MM.1S (cell line): ENCODE data around the gene KRTAP1-1.

Experiments
- DNase-seq: peaks from one replicate; pipeline ENCODE4 v3.0.0-alpha.2; 2015
- H2AFZ ChIP-seq: fragments of 300-600 bp; sonication (generic); 2 replicates; pipeline ENCODE4 v1.6.0; 2016; ENCODE audit warnings: antibody characterized with exemption, low read length
- H3F3A ChIP-seq: fragments of 300-600 bp; sonication (generic); 2 replicates; pipeline ENCODE4 v1.6.1; 2016; ENCODE audit warnings: mild to moderate bottlenecking, antibody characterized with exemption, low read length, moderate library complexity, mixed read lengths; ENCODE audit not compliant: insufficient read depth
- H3K27ac ChIP-seq: fragments of 300-600 bp; sonication (generic); 2 replicates; pipeline ENCODE4 v1.5.1; 2016; ENCODE audit warnings: mild to moderate bottlenecking, low read length
- H3K27me3 ChIP-seq: fragments of 300-600 bp; sonication (generic); replicated peaks from 2 replicates; pipeline ENCODE4 v1.6.0; 2016; ENCODE audit warnings: low read length; ENCODE audit not compliant: insufficient read depth
- H3K36me3 ChIP-seq: fragments of 300-600 bp; sonication (generic); replicated peaks from 2 replicates; pipeline ENCODE4 v1.6.1; 2016; ENCODE audit warnings: mild to moderate bottlenecking, low read length, mixed read lengths; ENCODE audit not compliant: insufficient read depth
- H3K4me1 ChIP-seq: fragments of 300-600 bp; sonication (generic); 2 replicates; pipeline ENCODE4 v1.6.1; 2016; ENCODE audit warnings: low read length, mixed read lengths
- H3K4me2 ChIP-seq: fragments of 300-600 bp; sonication (generic); 2 replicates; pipeline ENCODE4 v1.6.0; 2016; ENCODE audit warnings: low read depth, low read length
- H3K4me3 ChIP-seq: fragments of 300-600 bp; sonication (generic); 2 replicates; pipeline ENCODE4 v1.5.1; 2016; ENCODE audit warnings: low read length, mixed read lengths
- H3K79me2 ChIP-seq: fragments of 300-600 bp; sonication (generic); 2 replicates; pipeline ENCODE4 v1.6.1; 2016; ENCODE audit warnings: mixed run types, low read length, mixed read lengths
- H3K9ac ChIP-seq: fragments of 300-600 bp; sonication (generic); 2 replicates; pipeline ENCODE4 v1.6.1; 2016; ENCODE audit warnings: low read length, mixed read lengths
- H3K9me2 ChIP-seq: fragments of 300-600 bp; sonication (generic); replicated peaks from 2 replicates; pipeline ENCODE4 v1.6.1; 2016; ENCODE audit warnings: mild to moderate bottlenecking, low read length, mixed read lengths; ENCODE audit not compliant: insufficient read depth
- H3K9me3 ChIP-seq: fragments of 300-600 bp; sonication (generic); replicated peaks from 2 replicates; pipeline ENCODE4 v1.6.1; 2016; ENCODE audit warnings: mild to moderate bottlenecking, low read length, mixed read lengths; ENCODE audit not compliant: insufficient read depth
- H4K20me1 ChIP-seq: fragments of 300-600 bp; sonication (generic); 2 replicates; pipeline ENCODE4 v1.6.1; 2016; ENCODE audit warnings: mild to moderate bottlenecking, low read length, moderate library complexity, mixed read lengths; ENCODE audit not compliant: insufficient read depth
- EZH2 ChIP-seq: fragments of 300-600 bp; sonication (generic); optimal IDR thresholded peaks from 2 replicates; pipeline ENCODE3; 2017; ENCODE audit warnings: low read depth, mild to moderate bottlenecking, antibody characterized with exemption, low read length, mixed read lengths
- EZH2phosphoT487 ChIP-seq: fragments of 300-600 bp; sonication (generic); IDR thresholded peaks from 2 replicates; pipeline ENCODE4 v1.6.1; 2018; ENCODE audit warnings: antibody characterized with exemption, low read length
- TF ChIP-seq, protein P1 (sequence below): fragments of 300-600 bp; sonication (generic); IDR thresholded peaks from 2 replicates; pipeline ENCODE4 v1.5.1; 2016; ENCODE audit warnings: antibody characterized with exemption, low read length, mixed read lengths

The KRTAP1-1 gene

GRCh38 chr17:41076788-41077187 is 35.5 kb upstream of the KRTAP1-1 start:
- Histone ChIP-seq H3K9ac (no peak overlapping the region), H3K27ac (no peak overlapping the region), H3F3A (no peaks in the 10 kb centered on the region), H3K79me2 (no peaks in the 10 kb centered on the region), H3K4me3 (no peak overlapping the region), H3K27me3 (no peaks in the 10 kb centered on the region), H2AFZ (no peak overlapping the region), H3K4me1 (no peaks in the 10 kb centered on the region), H4K20me1 (no peaks in the 10 kb centered on the region), H3K9me3 (no peaks in the 10 kb centered on the region), H3K4me2 (no peak overlapping the region), H3K9me2 (no peaks in the 10 kb centered on the region), H3K36me3 (no peaks in the 10 kb centered on the region)
- TF ChIP-seq, protein P1, sequence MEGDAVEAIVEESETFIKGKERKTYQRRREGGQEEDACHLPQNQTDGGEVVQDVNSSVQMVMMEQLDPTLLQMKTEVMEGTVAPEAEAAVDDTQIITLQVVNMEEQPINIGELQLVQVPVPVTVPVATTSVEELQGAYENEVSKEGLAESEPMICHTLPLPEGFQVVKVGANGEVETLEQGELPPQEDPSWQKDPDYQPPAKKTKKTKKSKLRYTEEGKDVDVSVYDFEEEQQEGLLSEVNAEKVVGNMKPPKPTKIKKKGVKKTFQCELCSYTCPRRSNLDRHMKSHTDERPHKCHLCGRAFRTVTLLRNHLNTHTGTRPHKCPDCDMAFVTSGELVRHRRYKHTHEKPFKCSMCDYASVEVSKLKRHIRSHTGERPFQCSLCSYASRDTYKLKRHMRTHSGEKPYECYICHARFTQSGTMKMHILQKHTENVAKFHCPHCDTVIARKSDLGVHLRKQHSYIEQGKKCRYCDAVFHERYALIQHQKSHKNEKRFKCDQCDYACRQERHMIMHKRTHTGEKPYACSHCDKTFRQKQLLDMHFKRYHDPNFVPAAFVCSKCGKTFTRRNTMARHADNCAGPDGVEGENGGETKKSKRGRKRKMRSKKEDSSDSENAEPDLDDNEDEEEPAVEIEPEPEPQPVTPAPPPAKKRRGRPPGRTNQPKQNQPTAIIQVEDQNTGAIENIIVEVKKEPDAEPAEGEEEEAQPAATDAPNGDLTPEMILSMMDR, result no peak
- no peak for TF ChIP-seq EZH2phosphoT487
- TF ChIP-seq EZH2, result no peak
- no peak for DNase-seq

DNA sequence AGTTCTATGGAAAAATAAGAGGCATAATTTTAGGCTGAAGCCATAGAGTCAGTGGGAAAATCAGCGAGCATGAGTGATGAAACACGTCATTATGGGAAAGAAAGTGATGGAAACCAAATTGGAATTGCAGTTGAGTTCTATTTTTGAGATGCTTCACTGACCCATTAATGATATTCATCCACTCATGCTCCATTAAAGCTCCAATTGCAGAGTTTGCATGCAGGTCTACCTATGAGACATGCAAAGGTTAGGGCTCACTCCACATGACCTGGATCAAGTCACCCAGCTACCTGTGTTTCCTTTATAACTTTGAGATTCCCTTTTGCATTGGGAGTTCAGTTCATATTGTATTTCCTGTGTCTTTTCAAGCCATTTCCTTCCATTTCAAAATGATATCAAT is 32.4 kb upstream of the KRTAP1-1 start:
- Histone ChIP-seq H3K79me2 (no peaks in the 10 kb centered on the region), H3K4me3 (no peak overlapping the region), H3K9me2 (no peaks in the 10 kb centered on the region), H3K4me1 (no peaks in the 10 kb centered on the region), H3K27me3 (no peaks in the 10 kb centered on the region), H4K20me1 (no peaks in the 10 kb centered on the region), H3K27ac (no peak overlapping the region), H3F3A (no peaks in the 10 kb centered on the region), H2AFZ (no peak overlapping the region), H3K4me2 (no peak overlapping the region), H3K36me3 (no peaks in the 10 kb centered on the region), H3K9ac (no peak overlapping the region), H3K9me3 (no peaks in the 10 kb centered on the region)
- DNase-seq, result no peak
- no peak for TF ChIP-seq EZH2
- no peak for TF ChIP-seq EZH2phosphoT487
- TF ChIP-seq, protein P1, result no peak

DNA sequence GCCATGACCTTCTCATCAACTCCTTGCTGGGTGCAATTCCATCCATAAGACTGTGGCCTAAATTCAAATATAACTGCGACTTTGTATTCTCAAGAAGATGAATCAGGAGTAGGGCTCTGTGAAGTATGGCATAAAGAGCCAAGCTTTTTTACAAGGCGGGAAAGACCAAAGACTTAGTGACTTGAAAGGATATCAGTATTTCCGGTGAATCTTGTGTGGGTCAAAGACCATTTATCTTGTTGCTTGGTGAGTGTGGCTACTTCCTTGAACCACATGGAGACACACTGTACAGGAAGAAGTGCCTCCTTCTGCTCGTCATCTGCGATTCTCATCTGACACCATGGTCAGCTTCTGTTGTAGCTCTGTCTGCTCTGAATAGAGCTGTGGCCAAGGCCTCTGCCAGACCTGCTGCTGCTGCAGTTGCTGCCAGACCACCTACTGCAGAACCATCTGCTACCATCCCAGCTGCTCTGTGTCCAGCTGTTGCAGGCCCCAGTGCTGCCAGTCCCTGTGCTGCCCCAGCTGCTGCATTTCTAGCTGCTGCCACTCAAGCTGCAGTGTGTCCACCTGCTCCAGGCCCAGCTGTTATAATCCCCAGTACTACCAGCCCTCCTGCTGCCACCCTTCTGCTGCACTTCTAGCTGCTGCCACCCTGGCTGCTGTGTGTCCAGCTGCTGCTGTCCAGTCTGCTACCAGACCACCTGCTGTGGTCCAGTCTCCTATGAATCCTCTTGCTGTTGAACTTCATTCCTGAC is 30.5 kb upstream of the KRTAP1-1 start:
- H3K27ac ChIP-seq, result no peak overlapping the region
- no peaks in the 10 kb centered on the region for H3K9me3 ChIP-seq
- H3K9me2 ChIP-seq, result no peaks in the 10 kb centered on the region
- no peaks in the 10 kb centered on the region for H4K20me1 ChIP-seq
- no peaks in the 10 kb centered on the region for H3K79me2 ChIP-seq
- H2AFZ ChIP-seq, result no peak overlapping the region
- H3K4me2 ChIP-seq, result no peak overlapping the region
- H3K36me3 ChIP-seq, result no peaks in the 10 kb centered on the region
- H3K27me3 ChIP-seq, result no peaks in the 10 kb centered on the region
- H3K4me3 ChIP-seq, result no peak overlapping the region
- no peaks in the 10 kb centered on the region for H3K4me1 ChIP-seq
- TF ChIP-seq, protein P1, result no peak
- TF ChIP-seq EZH2phosphoT487, result no peak
- no peak for TF ChIP-seq EZH2
- no peak overlapping the region for H3K9ac ChIP-seq
- DNase-seq, result no peak
- no peaks in the 10 kb centered on the region for H3F3A ChIP-seq
